ENCODE measurements around the gene LPP.

DNA sequence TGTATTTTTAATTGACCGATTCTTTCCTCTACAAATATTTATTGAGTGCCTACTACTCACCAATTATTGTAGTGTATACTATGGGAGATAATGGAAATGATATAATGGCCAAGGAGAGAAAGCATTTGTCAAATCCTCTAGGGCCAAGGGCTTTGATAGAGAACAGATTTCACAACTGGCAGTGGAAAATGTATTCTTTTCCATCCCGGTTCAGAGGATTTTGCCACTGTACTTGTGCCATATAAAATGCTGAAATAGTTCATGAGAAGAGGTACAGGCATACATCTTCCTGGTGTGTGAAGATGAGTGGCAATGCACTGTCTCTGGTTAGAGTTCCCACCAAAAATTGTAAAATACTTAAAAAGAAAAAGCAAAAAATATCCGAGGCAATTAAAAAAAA, 566.3 kb downstream of the LPP start:
- TF ChIP-seq, protein P1, sequence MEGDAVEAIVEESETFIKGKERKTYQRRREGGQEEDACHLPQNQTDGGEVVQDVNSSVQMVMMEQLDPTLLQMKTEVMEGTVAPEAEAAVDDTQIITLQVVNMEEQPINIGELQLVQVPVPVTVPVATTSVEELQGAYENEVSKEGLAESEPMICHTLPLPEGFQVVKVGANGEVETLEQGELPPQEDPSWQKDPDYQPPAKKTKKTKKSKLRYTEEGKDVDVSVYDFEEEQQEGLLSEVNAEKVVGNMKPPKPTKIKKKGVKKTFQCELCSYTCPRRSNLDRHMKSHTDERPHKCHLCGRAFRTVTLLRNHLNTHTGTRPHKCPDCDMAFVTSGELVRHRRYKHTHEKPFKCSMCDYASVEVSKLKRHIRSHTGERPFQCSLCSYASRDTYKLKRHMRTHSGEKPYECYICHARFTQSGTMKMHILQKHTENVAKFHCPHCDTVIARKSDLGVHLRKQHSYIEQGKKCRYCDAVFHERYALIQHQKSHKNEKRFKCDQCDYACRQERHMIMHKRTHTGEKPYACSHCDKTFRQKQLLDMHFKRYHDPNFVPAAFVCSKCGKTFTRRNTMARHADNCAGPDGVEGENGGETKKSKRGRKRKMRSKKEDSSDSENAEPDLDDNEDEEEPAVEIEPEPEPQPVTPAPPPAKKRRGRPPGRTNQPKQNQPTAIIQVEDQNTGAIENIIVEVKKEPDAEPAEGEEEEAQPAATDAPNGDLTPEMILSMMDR (IDR thresholded peaks at IDR 0.05; ENCODE audit: low read length), result no peak
- TF ChIP-seq EZH2 (optimal IDR thresholded peaks at IDR 0.05; ENCODE audit: low read depth, low read length), result no peak
- no peak for TF ChIP-seq EZH2phosphoT487 (IDR thresholded peaks at IDR 0.05; ENCODE audit: low read length)

All from MM.1S (cell line).